HEK293T (cell line): ENCODE results near the gene MYO18B.

Experiments
- BHLHE40 ChIP-seq: fragments of 450-650 bp; IDR thresholded peaks from 2 replicates; pipeline ENCODE4 v1.6.1; 2016; ENCODE audit warnings: mild to moderate bottlenecking, moderate library complexity, borderline replicate concordance
- FOXK2 ChIP-seq: fragments of 450-650 bp; IDR thresholded peaks from 2 replicates; pipeline ENCODE4 v1.6.1; 2016; ENCODE audit warnings: mild to moderate bottlenecking
- FOXM1 ChIP-seq: fragments of 450-650 bp; IDR thresholded peaks from 2 replicates; pipeline ENCODE4 v1.6.1; 2017; ENCODE audit warnings: mild to moderate bottlenecking, borderline replicate concordance

DNA sequence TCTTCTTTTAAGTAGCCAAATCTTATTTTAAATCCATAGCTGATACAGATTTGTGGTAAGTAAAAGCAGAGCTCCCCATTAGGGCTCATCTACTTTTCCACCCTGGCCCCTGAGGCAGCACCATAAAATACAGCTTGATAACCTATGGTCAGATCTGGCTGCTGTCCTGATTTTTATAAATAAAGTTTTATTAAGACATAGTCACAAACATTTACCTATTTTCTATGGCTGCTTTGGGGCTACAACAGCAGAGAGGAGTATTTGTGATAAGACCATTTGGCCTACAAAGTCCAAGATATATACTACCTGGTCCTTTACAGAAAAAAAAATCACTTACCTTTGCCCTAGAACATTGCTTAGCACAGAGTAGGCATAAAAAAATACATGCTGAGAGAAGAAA, 227.3 kb downstream of the MYO18B start:
- no peak for TF ChIP-seq FOXM1
- TF ChIP-seq BHLHE40, result no peak
- TF ChIP-seq FOXK2, result no peak
